HepG2 (cell line): ENCODE data around the gene PGAP3. TPM values are rescaled to one million over a fixed set of nuclear protein-coding genes. Genes with fewer than 3 reads are reported as not detected.
A peak's percentile ranks its signal among the peaks of the same experiment; 100 is the strongest.

Experiments
- DBP ChIP-seq: sonication (generic); formaldehyde crosslinking; IDR thresholded peaks from 2 replicates; pipeline ENCODE4 v1.4.0; 2020; ENCODE audit warnings: missing genetic modification reagents; ENCODE audit errors: not compliant biosample characterization
- E2F5 ChIP-seq: sonication (generic); formaldehyde crosslinking; conservative IDR thresholded peaks from 2 replicates; pipeline ENCODE4 v1.4.0; 2020; ENCODE audit warnings: missing genetic modification reagents
- FOXM1 ChIP-seq: sonication (generic); formaldehyde crosslinking; IDR thresholded peaks from 2 replicates; pipeline ENCODE4 v1.5.0; 2020; ENCODE audit warnings: missing genetic modification reagents
- FOXP1 ChIP-seq, 2 experiments: fragments of 450-650 bp in 1 of 2; IDR thresholded peaks; 2 replicates each; pipeline ENCODE4 v1.6.1; 2017 to 2018; ENCODE audit warnings: antibody characterized with exemption in 1 of 2
- GLMP ChIP-seq: sonication (generic); formaldehyde crosslinking; IDR thresholded peaks from 2 replicates; pipeline ENCODE4 v1.9.0; 2021; ENCODE audit warnings: missing genetic modification reagents, mild to moderate bottlenecking, borderline replicate concordance
- HDAC6 ChIP-seq: fragments of 200-600 bp; sonication (generic); IDR thresholded peaks from 2 replicates; pipeline ENCODE4 v1.7.0; 2017; ENCODE audit warnings: mild to moderate bottlenecking, antibody characterized with exemption, low read length, low read depth
- LBX2 ChIP-seq: sonication (generic); formaldehyde crosslinking; IDR thresholded peaks from 2 replicates; pipeline ENCODE4 v1.5.0; 2020; ENCODE audit warnings: missing genetic modification reagents, mild to moderate bottlenecking, borderline replicate concordance
- MAFK ChIP-seq, 2 experiments: IDR thresholded peaks in 1 of 2; conservative IDR thresholded peaks in 1 of 2; 2 replicates each; pipeline ENCODE4 v1.6.1; 2011; ENCODE audit warnings: improper control_type of control experiment in 2 of 2, low read length in 2 of 2
- MATR3 ChIP-seq: sonication (generic); formaldehyde crosslinking; IDR thresholded peaks from 2 replicates; pipeline ENCODE4 v1.4.0; 2020; ENCODE audit warnings: missing genetic modification reagents
- MNT ChIP-seq: fragments of 450-650 bp; IDR thresholded peaks from 2 replicates; pipeline ENCODE4 v1.6.1; 2016
- NFIB ChIP-seq: sonication (generic); formaldehyde crosslinking; IDR thresholded peaks from 2 replicates; pipeline ENCODE4 v1.9.0; 2021; ENCODE audit warnings: missing genetic modification reagents, mild to moderate bottlenecking, borderline replicate concordance
- SMAD3 ChIP-seq: sonication (generic); formaldehyde crosslinking; IDR thresholded peaks from 2 replicates; pipeline ENCODE4 v1.4.0; 2020; ENCODE audit warnings: missing genetic modification reagents
- TFE3 ChIP-seq: IDR thresholded peaks from 2 replicates; pipeline ENCODE4 v1.6.1; 2016
- TOE1 ChIP-seq: sonication (generic); formaldehyde crosslinking; IDR thresholded peaks from 2 replicates; pipeline ENCODE4 v1.4.0; 2020; ENCODE audit warnings: mild to moderate bottlenecking, missing genetic modification reagents
- ZFP82 ChIP-seq: sonication (generic); formaldehyde crosslinking; IDR thresholded peaks from 2 replicates; pipeline ENCODE4 v1.5.1; 2020; ENCODE audit warnings: mild to moderate bottlenecking, missing genetic modification reagents, borderline replicate concordance
- ZIK1 ChIP-seq: sonication (generic); formaldehyde crosslinking; IDR thresholded peaks from 2 replicates; pipeline ENCODE4 v1.5.0; 2020; ENCODE audit warnings: mild to moderate bottlenecking, low read depth, missing genetic modification reagents, borderline replicate concordance
- ZNF234 ChIP-seq: sonication (generic); formaldehyde crosslinking; conservative IDR thresholded peaks from 2 replicates; pipeline ENCODE4 v1.5.1; 2020; ENCODE audit warnings: mild to moderate bottlenecking, missing genetic modification reagents
- ZNF512 ChIP-seq: sonication (generic); formaldehyde crosslinking; IDR thresholded peaks from 2 replicates; pipeline ENCODE4 v1.4.0; 2020; ENCODE audit warnings: mild to moderate bottlenecking, missing genetic modification reagents
- ZNF556 ChIP-seq: sonication (generic); formaldehyde crosslinking; IDR thresholded peaks from 2 replicates; pipeline ENCODE4 v1.4.0; 2020; ENCODE audit warnings: mild to moderate bottlenecking, missing genetic modification reagents, borderline replicate concordance
- ZNF615 ChIP-seq: sonication (generic); formaldehyde crosslinking; IDR thresholded peaks from 2 replicates; pipeline ENCODE4 v1.5.0; 2020; ENCODE audit warnings: mild to moderate bottlenecking, missing genetic modification reagents, borderline replicate concordance
- ZNF740 ChIP-seq: sonication (generic); formaldehyde crosslinking; IDR thresholded peaks from 2 replicates; pipeline ENCODE4 v1.4.0; 2020; ENCODE audit warnings: missing genetic modification reagents
- polyA plus RNA-seq, 8 experiments: library from polyadenylated mRNA; depleted of rRNA in 3 of 8; stranded (reverse) in 7 of 8; unstranded in 1 of 8; fragments of >200 nt; fragmentation: Illumina TruSeq in 4 of 8; extraction: Trizol in 4 of 8; gene quantifications; 2 replicates each; pipeline versions ENCODE4 v1.2.1 to v1.2.3, GENCODE V29; 2011 to 2016; ENCODE audit warnings: low read depth in 4 of 8, missing spikeins in 1 of 8, mixed read lengths in 1 of 8; ENCODE audit not compliant: insufficient read depth in 1 of 8
- total RNA-seq, 5 experiments: library from RNA; depleted of rRNA; stranded (reverse); fragments of >200 nt; fragmentation: Illumina TruSeq; extraction: Trizol; gene quantifications; 2 replicates each; pipeline ENCODE4 v1.2.3, GENCODE V29; 2016; ENCODE audit warnings: low read depth in 1 of 5

The PGAP3 gene
- total and polyA plus RNA-seq, 2 of the 13 experiments (the other 11 are each of a cell fraction or from before 2014, with no cell fraction given): 11.9 to 14.6 TPM

GRCh38 chr17:39653662-39654331, 34.1 kb downstream of the PGAP3 start (continued):
- TF ChIP-seq DBP (no peak), SMAD3 (CRISPR knock-in tag) (no peak), ZNF615 (CRISPR knock-in tag) (no peak), HDAC6 (no peak), FOXM1 (CRISPR knock-in tag) (no peak), GLMP (CRISPR knock-in tag) (no peak), ZNF512 (no peak), ZIK1 (no peak), MNT (no peak), FOXP1 (IDR thresholded peaks at IDR 0.05) (no peak), FOXP1 (CRISPR knock-in tag; IDR thresholded peaks at IDR 0.05) (no peak), ZFP82 (CRISPR knock-in tag) (no peak), ZNF556 (CRISPR knock-in tag) (peak; percentile 69; the same call in 1 of the 2 replicates), MATR3 (CRISPR knock-in tag) (no peak), MAFK (conservative IDR thresholded peaks at IDR 0.05 in 1 of 2, IDR thresholded peaks at IDR 0.05 in 1 of 2; ENCODE audit: low read length in 2 of 2) (no peak), NFIB (CRISPR knock-in tag) (no peak), E2F5 (CRISPR knock-in tag) (no peak), TFE3 (CRISPR knock-in tag) (no peak), TOE1 (CRISPR knock-in tag) (no peak), ZNF234 (CRISPR knock-in tag) (no peak), LBX2 (CRISPR knock-in tag) (no peak), ZNF740 (CRISPR knock-in tag) (peak; percentile 74; the same call in 1 of the 2 replicates)
